SK-N-SH treated with all-trans-retinoic acid at 6 μM for 48 hours (cell line): ENCODE results near the gene ARL6IP6.

ENCODE experiments used
- CREB5 ChIP-seq: fragments of 250-450 bp; sonication (Bioruptor Pico); IDR thresholded peaks from 2 replicates; pipeline ENCODE4 v1.5.1; 2020; ENCODE audit warnings: low read depth, mild to moderate bottlenecking, moderate library complexity
- CSDC2 ChIP-seq: fragments of 250-450 bp; sonication (Bioruptor Pico); IDR thresholded peaks from 2 replicates; pipeline ENCODE4 v1.5.0; 2020; ENCODE audit warnings: mild to moderate bottlenecking, moderate library complexity
- POU6F1 ChIP-seq: fragments of 250-450 bp; sonication (Bioruptor Pico); IDR thresholded peaks from 2 replicates; pipeline ENCODE4 v1.8.0; 2021; ENCODE audit warnings: low read depth, mild to moderate bottlenecking, moderate library complexity, borderline replicate concordance
- RARB ChIP-seq: fragments of 250-450 bp; sonication (Bioruptor Pico); IDR thresholded peaks from 2 replicates; pipeline ENCODE4 v1.8.0; 2021; ENCODE audit warnings: mild to moderate bottlenecking, moderate library complexity
- TOX ChIP-seq: fragments of 250-450 bp; sonication (Bioruptor Pico); IDR thresholded peaks from 2 replicates; pipeline ENCODE4 v1.8.0; 2021; ENCODE audit warnings: mild to moderate bottlenecking, moderate library complexity, borderline replicate concordance
- ZFP30 ChIP-seq: fragments of 450-650 bp; formaldehyde crosslinking; IDR thresholded peaks from 2 replicates; pipeline ENCODE4 v1.5.0; 2022; ENCODE audit warnings: mild to moderate bottlenecking, moderate library complexity
- ZNF565 ChIP-seq: fragments of 450-650 bp; formaldehyde crosslinking; conservative IDR thresholded peaks from 2 replicates; pipeline ENCODE4 v1.5.0; 2020; ENCODE audit warnings: low read depth, mild to moderate bottlenecking, moderate library complexity

- TF ChIP-seq ZNF565 (CRISPR knock-in tag) (no peak), TOX (no peak), CSDC2 (CRISPR knock-in tag) (no peak), CREB5 (no peak), POU6F1 (no peak), RARB (no peak), ZFP30 (CRISPR knock-in tag) (no peak)
Measured at GRCh38 chr2:152706477-152707021, 11.9 kb upstream of the ARL6IP6 start.
